Measurements from ENCODE around the gene CCNY. TPM values are rescaled to one million over a fixed set of nuclear protein-coding genes. Genes with fewer than 3 reads are reported as not detected.

The CCNY gene
- total RNA-seq, 1 donor from 2014 or later: 68.7 TPM

GRCh38 chr10:35584946-35585345 lies 248.6 kb downstream of the CCNY start:
- H3K27ac Mint-ChIP-seq (ENCODE audit: unreplicated experiment): no peak overlapping the region
- no peaks in the 10 kb centered on the region for H3K27me3 Mint-ChIP-seq (ENCODE audit: low read depth)
- TF ChIP-seq CTCF (IDR thresholded peaks at IDR 0.05): no peak
- no peak for DNase-seq (ENCODE audit: low spot score)
- H3K9me3 Mint-ChIP-seq (ENCODE audit: low read depth): no peaks in the 10 kb centered on the region
- H3K4me3 Mint-ChIP-seq (ENCODE audit: unreplicated experiment): no peak overlapping the region
- peaks cover 1% of the 10 kb centered on the region for H3K36me3 Mint-ChIP-seq (ENCODE audit: low read depth)
- no peaks in the 10 kb centered on the region for H3K4me1 Mint-ChIP-seq (ENCODE audit: low read depth)

GRCh38 chr10:35585356-35585755 lies 249.0 kb downstream of the CCNY start:
- Mint-ChIP-seq H3K36me3 (ENCODE audit: low read depth) (peaks cover 1% of the 10 kb centered on the region), H3K27me3 (ENCODE audit: low read depth) (no peaks in the 10 kb centered on the region), H3K4me1 (ENCODE audit: low read depth) (no peaks in the 10 kb centered on the region), H3K9me3 (ENCODE audit: low read depth) (no peaks in the 10 kb centered on the region), H3K27ac (ENCODE audit: unreplicated experiment) (no peak overlapping the region), H3K4me3 (ENCODE audit: unreplicated experiment) (no peak overlapping the region)
- no peak for TF ChIP-seq CTCF (IDR thresholded peaks at IDR 0.05)
- no peak for DNase-seq (ENCODE audit: low spot score)

GRCh38 chr10:35585903-35586535 lies 249.7 kb downstream of the CCNY start:
- peaks cover 3% of the 10 kb centered on the region for H3K36me3 Mint-ChIP-seq (ENCODE audit: low read depth)

GRCh38 chr10:35588836-35589235 lies 252.5 kb downstream of the CCNY start:
- no peak for DNase-seq (ENCODE audit: low spot score)
- H3K4me1 Mint-ChIP-seq (ENCODE audit: low read depth): no peaks in the 10 kb centered on the region
- no peak overlapping the region for H3K4me3 Mint-ChIP-seq (ENCODE audit: unreplicated experiment)
- H3K27ac Mint-ChIP-seq (ENCODE audit: unreplicated experiment): no peak overlapping the region
- peaks cover 16% of the 10 kb centered on the region for H3K9me3 Mint-ChIP-seq (ENCODE audit: low read depth)
- no peak for TF ChIP-seq CTCF (IDR thresholded peaks at IDR 0.05)
- no peaks in the 10 kb centered on the region for H3K27me3 Mint-ChIP-seq (ENCODE audit: low read depth)
- H3K36me3 Mint-ChIP-seq (ENCODE audit: low read depth): peaks cover 3% of the 10 kb centered on the region

More at GRCh38 chr10:35585903-35586535, 249.7 kb downstream of the CCNY start:
- Mint-ChIP-seq H3K4me1 (ENCODE audit: low read depth) (no peaks in the 10 kb centered on the region), H3K27me3 (ENCODE audit: low read depth) (no peaks in the 10 kb centered on the region), H3K9me3 (ENCODE audit: low read depth) (peaks cover 4% of the 10 kb centered on the region), H3K27ac (ENCODE audit: unreplicated experiment) (no peak overlapping the region), H3K4me3 (ENCODE audit: unreplicated experiment) (no peak overlapping the region)
- DNase-seq (ENCODE audit: low spot score): no peak
- TF ChIP-seq CTCF (IDR thresholded peaks at IDR 0.05): no peak

GRCh38 chr10:35592441-35592840 lies 256.1 kb downstream of the CCNY start:
- H3K4me3 Mint-ChIP-seq (ENCODE audit: unreplicated experiment): no peak overlapping the region
- peaks cover under 1% of the 10 kb centered on the region for H3K27me3 Mint-ChIP-seq (ENCODE audit: low read depth)
- no peak for TF ChIP-seq CTCF (IDR thresholded peaks at IDR 0.05)
- peaks cover 2% of the 10 kb centered on the region for H3K36me3 Mint-ChIP-seq (ENCODE audit: low read depth)
- no peak for DNase-seq (ENCODE audit: low spot score)
- no peak overlapping the region for H3K27ac Mint-ChIP-seq (ENCODE audit: unreplicated experiment)
- peaks cover 16% of the 10 kb centered on the region for H3K9me3 Mint-ChIP-seq (ENCODE audit: low read depth)
- no peaks in the 10 kb centered on the region for H3K4me1 Mint-ChIP-seq (ENCODE audit: low read depth)

All from chondrocyte (in vitro differentiated cells).